Ovary (tissue), 3 donors: ENCODE measurements around the gene C3orf18.
A peak's percentile ranks its signal among the peaks of the same experiment; 100 is the strongest.

Source experiments
- CTCF ChIP-seq, 3 donors: fragments of 450-650 bp in 2 of 3; fragments of 200-600 bp in 1 of 3; IDR thresholded peaks; one replicate each; pipeline versions ENCODE4 v1.5.1 to v1.8.0; 2016 to 2022; ENCODE audit warnings: antibody characterized with exemption in 3 of 3, mild to moderate bottlenecking in 1 of 3
- EP300 ChIP-seq: sonication (generic); formaldehyde crosslinking; IDR thresholded peaks from one replicate; pipeline ENCODE4 v1.6.1; 2017; ENCODE audit warnings: antibody characterized with exemption
- POLR2A ChIP-seq: fragments of 450-650 bp; IDR thresholded peaks from one replicate; pipeline ENCODE4 v1.6.1; 2017; ENCODE audit warnings: antibody characterized with exemption, mild to moderate bottlenecking, moderate library complexity
- donor health status: DM: no; HTN: no; CAD: no.

GRCh38 chr3:50572158-50572557, 4.6 kb upstream of the C3orf18 start:
- TF ChIP-seq CTCF (IDR thresholded peaks at IDR 0.05) = peak; percentile 69 to 95 (median 89)
- no peak for TF ChIP-seq POLR2A
- no peak for TF ChIP-seq EP300
